Testis (tissue), 3 donors: ENCODE data around the gene DTNB. TPM values are rescaled to one million over a fixed set of nuclear protein-coding genes. Genes with fewer than 3 reads are reported as not detected.

ENCODE experiments used
- DNase-seq: peaks from one replicate; pipeline ENCODE4 v3.0.0-alpha.2; 2019
- H3K27ac ChIP-seq, 2 donors: fragments of 200-600 bp; sonication (generic); one replicate each; pipeline ENCODE4 v1.5.1; 2019
- H3K27me3 ChIP-seq: fragments of 200-600 bp; sonication (generic); one replicate; pipeline ENCODE4 v1.5.1; 2019
- H3K36me3 ChIP-seq: fragments of 200-600 bp; sonication (generic); one replicate; pipeline ENCODE4 v1.5.1; 2017; ENCODE audit warnings: low read depth; ENCODE audit errors: missing control alignments
- H3K4me1 ChIP-seq: fragments of 200-600 bp; sonication (generic); one replicate; pipeline ENCODE4 v1.5.1; 2019
- H3K4me3 ChIP-seq, 2 donors: fragments of 200-600 bp; sonication (generic); one replicate each; pipeline ENCODE4 v1.5.1; 2017 to 2019
- H3K9me3 ChIP-seq: fragments of 200-600 bp; sonication (generic); one replicate; pipeline ENCODE4 v1.5.1; 2017
- CTCF ChIP-seq, 3 experiments: fragments of 450-650 bp in 2 of 3; fragments of 200-600 bp in 1 of 3; sonication (generic) in 1 of 3; IDR thresholded peaks; one replicate each; pipeline ENCODE4 v1.5.1; 2016 to 2019; ENCODE audit warnings: antibody characterized with exemption in 3 of 3, mild to moderate bottlenecking in 2 of 3, moderate library complexity in 1 of 3
- POLR2A ChIP-seq: fragments of 450-650 bp; IDR thresholded peaks from one replicate; pipeline ENCODE4 v1.6.1; 2017; ENCODE audit warnings: antibody characterized with exemption, mild to moderate bottlenecking, moderate library complexity
- WGBS, 2 donors: methylation state at CpG; one replicate each; pipeline ENCODE4 v1.1.5; 2018; 5-methylcytosine and 5-hydroxymethylcytosine counted together
- intact Hi-C: fragments of 100-400 bp; cut with DNase I; formaldehyde crosslinking; loops from one replicate; pipeline ENCODE4 v1.15.1; 2023; ENCODE audit warnings: low total_unique reads
- polyA plus RNA-seq: library from polyadenylated mRNA; stranded (reverse); fragments of 350-450 nt; fragmentation: Illumina TruSeq; extraction: RNeasy Lipid Tissue Mini Kit (QIAGEN cat#74804); gene quantifications from one replicate; pipeline ENCODE4 v1.2.3, GENCODE V29; 2014; ENCODE audit warnings: low read depth, low replicate concordance; ENCODE audit not compliant: insufficient read depth
- total RNA-seq, 2 donors: library from RNA; depleted of rRNA; stranded (reverse); fragments of >200 nt; gene quantifications; one replicate each; pipeline ENCODE4 v1.2.3, GENCODE V29; 2016

Gene DTNB
- total and polyA plus RNA-seq, 3 donors from 2014 or later: 21.9 to 47.3 (median 45.1) TPM

DNA sequence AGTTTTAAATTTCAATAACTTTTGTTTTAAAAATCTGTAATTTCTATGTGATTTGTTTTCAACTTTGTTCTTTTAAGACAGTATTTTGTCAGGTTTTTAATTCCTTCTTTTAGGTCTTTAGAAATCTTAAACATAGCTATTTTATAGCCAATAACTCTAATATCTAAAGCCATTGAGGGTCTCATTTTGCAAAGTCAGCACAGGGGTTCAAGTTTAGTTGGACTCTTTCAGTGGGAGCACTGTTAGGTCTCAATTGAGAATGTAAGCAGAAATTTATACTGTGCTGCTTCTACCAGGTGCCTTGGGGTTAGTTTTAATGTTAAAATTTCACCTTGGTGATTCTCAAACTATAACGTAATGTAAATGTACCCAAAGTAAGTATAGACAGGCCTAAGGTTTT is 226.4 kb downstream of the DTNB start:
- H3K9me3 ChIP-seq: no peaks in the 10 kb centered on the region
- no peak for DNase-seq
- 89 to 95% methylated on average over 1 of the region's 1 CpG for WGBS, 2 donors
- H3K4me3 ChIP-seq: no peak overlapping the region
- TF ChIP-seq CTCF (IDR thresholded peaks at IDR 0.05) (no peak), POLR2A (no peak)
- no peaks in the 10 kb centered on the region for H3K27me3 ChIP-seq
- intact Hi-C loops: no loop called here
- peaks cover 6% of the 10 kb centered on the region for H3K4me1 ChIP-seq
- no peak overlapping the region for H3K27ac ChIP-seq
- no peaks in the 10 kb centered on the region for H3K36me3 ChIP-seq

DNA sequence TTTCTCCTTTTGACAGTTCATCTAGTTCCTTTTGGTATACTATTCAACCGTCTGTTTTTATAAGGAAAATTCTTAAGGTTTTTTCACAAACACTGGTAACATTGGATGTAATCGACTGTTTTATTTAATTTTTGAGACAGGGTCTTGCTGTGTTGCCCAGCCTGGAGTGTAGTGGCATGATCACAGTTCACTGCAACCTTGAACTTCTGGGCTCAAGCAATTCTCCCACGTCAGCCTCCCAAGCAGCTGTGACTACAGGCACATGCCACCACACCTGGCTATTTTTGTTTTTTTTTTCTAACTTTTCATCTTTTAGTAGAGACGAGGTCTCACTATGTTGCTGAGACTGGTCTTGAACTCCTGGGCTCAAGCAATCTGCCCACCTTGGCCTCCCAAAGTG is 227.3 kb downstream of the DTNB start:
- Histone ChIP-seq H3K36me3 (no peaks in the 10 kb centered on the region), H3K4me1 (peaks cover 6% of the 10 kb centered on the region), H3K4me3 (no peak overlapping the region), H3K27me3 (no peaks in the 10 kb centered on the region), H3K9me3 (no peaks in the 10 kb centered on the region), H3K27ac (no peak overlapping the region)
- TF ChIP-seq POLR2A: no peak
- no peak for TF ChIP-seq CTCF (IDR thresholded peaks at IDR 0.05)
- intact Hi-C loops: no loop called here
- DNase-seq: no peak
- WGBS, 2 donors: 91 to 94% methylated on average over 4 of the region's 4 CpGs

- no peak for DNase-seq
- no peaks in the 10 kb centered on the region for H3K36me3 ChIP-seq
- no peaks in the 10 kb centered on the region for H3K9me3 ChIP-seq
- H3K27ac ChIP-seq: no peak overlapping the region
- H3K4me3 ChIP-seq: no peak overlapping the region
- no peaks in the 10 kb centered on the region for H3K27me3 ChIP-seq
- TF ChIP-seq POLR2A: no peak
- TF ChIP-seq CTCF (IDR thresholded peaks at IDR 0.05): no peak
- WGBS, 2 donors: 81 to 83% methylated on average over 8 of the region's 8 CpGs
- peaks cover 6% of the 10 kb centered on the region for H3K4me1 ChIP-seq
- intact Hi-C loops: no loop called here
Observed at GRCh38 chr2:25445464-25445863, 227.9 kb downstream of the DTNB start.

DNA sequence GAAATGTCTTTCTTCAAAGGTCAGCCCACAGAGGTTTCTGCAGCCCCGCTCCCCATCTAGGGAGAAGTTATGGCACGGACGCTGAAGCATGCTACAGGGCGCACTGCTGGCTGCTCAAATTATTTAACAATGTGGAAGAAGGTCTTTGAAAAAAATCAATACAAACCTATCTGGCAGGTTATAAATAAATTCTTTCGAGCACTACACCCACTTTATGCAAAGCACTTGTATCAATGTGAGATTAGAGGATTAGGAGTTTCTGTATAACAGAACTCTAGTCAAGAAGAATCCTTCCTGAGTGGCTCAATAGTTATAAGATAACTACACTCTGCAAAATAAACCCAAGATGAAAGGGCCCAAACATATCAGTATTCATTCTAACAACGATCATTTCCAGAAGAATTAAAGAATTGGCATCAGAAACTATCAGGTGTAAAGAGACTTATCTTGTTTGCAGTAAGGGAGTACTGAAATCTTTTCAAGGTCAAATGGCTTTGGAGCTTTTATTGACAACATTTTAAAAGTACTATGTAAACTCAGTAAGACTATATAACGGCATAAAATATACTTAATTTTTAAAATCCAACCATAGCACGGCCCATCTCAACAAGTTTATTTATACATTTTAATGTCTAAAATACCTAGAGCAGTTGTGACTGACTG is 228.6 kb downstream of the DTNB start:
- DNase-seq: no peak
- 82 to 85% methylated on average over 8 of the region's 8 CpGs for WGBS, 2 donors

More for the DNA sequence above, 228.6 kb downstream of the DTNB start:
- no peaks in the 10 kb centered on the region for H3K36me3 ChIP-seq
- H3K27ac ChIP-seq: no peak overlapping the region
- intact Hi-C loops: no loop called here
- no peaks in the 10 kb centered on the region for H3K27me3 ChIP-seq
- no peaks in the 10 kb centered on the region for H3K9me3 ChIP-seq
- no peak overlapping the region for H3K4me3 ChIP-seq
- H3K4me1 ChIP-seq: peaks cover 6% of the 10 kb centered on the region
- TF ChIP-seq CTCF (IDR thresholded peaks at IDR 0.05) (no peak), POLR2A (no peak)
